GM19463 (cell line): ENCODE data around the gene DNAJC11.

Source experiments
- ATAC-seq: cut with Tn5 transposase; IDR thresholded peaks from one replicate; pipeline ENCODE4 v1.9.1; 2021; ENCODE audit warnings: mild to moderate bottlenecking, moderate library complexity; ENCODE audit not compliant: unreplicated experiment

The DNAJC11 gene

DNA sequence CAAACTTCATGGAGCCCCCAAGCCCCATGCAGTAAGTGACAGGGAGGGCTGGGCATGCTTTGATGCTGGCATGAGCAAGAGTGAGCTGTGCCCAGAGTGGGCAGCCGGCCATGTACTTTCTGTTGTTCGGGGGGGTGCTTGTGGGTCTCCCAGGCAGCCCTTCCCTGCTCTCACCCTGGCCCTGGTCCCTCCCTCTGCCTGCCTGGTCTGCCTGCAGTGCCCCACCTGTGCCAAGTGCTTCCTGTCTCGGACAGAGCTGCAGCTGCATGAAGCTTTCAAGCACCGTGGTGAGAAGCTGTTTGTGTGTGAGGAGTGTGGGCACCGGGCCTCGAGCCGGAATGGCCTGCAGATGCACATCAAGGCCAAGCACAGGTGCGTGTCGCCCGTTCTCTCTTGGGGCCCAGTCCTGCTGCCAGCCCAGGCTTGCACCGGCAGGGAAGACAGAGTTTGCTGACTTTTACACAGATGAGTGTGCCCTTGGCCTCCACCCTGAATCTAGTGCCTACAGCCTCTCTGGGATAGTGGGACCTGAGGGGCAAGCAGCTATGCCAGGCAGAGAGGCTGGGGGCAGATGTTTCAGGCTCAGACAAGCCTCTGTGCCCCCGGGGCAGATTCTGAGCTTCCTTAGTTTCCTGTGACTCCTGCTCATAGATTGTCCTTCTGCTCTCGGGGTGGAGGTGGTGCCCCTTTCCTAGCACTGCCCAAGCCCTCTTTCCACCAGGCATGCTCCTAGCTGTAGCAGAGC, 114.2 kb downstream of the DNAJC11 start:
- no peak for ATAC-seq

DNA sequence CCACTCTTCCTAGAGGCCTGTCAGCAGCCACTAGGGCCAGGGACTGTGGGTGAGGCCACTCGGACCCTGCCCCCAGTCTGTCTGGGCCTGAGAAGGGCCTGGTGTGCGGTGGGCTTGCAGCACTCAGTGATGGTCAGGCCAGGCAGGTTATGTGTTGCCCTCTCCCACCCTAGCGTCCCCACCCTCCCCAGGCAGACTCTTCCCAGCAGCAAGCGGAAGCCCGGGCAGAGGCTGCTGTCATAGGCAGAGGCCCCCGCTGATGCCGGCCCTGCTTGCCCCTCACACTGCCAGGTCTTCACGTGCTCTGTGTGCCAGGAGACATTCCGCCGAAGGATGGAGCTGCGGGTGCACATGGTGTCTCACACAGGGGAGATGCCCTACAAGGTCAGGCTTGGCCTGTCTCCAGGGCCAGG, 115.2 kb downstream of the DNAJC11 start:
- ATAC-seq, result no peak

DNA sequence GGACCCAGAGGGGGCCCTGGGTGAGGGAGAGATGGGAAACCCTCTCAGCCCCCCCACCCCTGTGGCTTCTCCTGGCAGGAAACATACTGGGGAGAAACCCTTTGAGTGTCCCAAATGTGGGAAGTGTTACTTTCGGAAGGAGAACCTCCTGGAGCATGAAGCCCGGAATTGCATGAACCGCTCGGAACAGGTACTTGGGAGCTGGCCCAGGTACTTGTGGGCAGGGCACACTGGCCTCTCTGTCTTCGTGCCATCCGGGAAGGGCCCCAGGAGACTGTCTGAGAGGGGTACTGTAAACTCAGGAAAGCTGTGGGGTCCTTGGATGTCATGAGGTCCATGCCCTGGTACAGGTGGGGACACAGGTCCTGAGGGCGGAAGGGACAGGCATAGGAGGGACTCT, 115.8 kb downstream of the DNAJC11 start:
- no peak for ATAC-seq

DNA sequence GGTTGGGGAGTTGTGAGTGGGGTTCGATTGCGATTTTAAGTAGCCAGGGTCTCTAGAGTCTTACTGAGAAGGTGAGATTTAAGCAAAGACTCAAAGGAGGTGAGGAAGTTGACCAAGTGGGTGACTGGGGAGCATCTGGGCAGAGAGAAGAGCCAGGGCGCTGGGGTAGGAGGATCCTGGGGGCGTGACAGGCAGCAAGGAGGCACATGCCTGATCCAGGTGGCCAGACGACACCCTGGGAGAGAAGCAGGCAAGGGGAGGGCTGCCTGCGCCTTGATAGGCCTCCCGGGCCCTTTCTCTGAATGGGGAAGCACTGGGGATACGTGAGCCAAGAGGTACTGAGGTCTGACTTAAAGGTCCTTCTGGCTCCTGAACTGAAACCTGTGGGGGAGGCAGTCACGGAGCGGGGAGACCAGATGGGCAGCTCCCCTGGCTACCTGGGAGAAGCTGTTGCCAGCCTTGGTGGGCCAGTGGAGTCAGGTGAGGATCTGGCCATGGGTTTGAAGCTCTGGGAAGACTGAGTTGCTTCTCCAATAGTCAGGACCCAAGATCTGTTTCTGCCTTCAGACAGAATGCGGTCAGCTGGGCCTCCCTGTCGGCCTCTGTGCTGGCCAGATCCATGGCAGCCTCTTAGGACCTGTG, 116.4 kb downstream of the DNAJC11 start:
- no peak for ATAC-seq
